AG08395 (cell line): ENCODE measurements around the gene CXCR2.
"Not testable (repeated sequence)": the region's sequence is repeated elsewhere in the genome, so short reads cannot be mapped to it uniquely, and the experiment has no call there.

ENCODE experiments used
- DNase-seq: peaks from one replicate; pipeline ENCODE4 v3.0.0; 2012; ENCODE audit warnings: mixed read lengths, low spot score

The CXCR2 gene

DNA sequence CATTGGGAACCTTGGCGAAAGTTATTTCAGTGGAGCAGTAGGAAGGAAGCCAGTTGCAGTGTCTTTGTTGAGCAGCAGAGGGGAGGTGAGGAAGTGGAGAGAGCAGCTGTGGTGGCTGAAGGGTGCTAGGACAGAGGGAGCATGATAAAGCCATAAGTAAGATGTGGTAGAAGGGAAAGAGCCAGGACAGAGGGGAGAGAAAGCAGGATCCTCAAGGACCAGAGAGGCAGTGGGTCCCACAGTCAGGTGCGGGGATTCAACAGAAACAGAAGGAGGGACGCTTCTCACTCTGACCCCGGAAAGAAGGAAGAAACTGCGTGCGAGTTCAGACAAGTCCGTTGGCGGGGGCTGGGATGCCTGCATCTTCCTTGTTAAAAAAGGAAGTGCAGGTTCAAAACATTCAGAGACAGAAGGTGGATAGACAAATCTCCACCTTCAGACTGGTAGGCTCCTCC, at the start of gene CXCR2:
TSS of gene CXCR2 (plus strand) at position 403 of the 455 bp plus-strand sequence. CDS start 8,774 bp downstream, outside the sequence.
- no peak for DNase-seq

DNA sequence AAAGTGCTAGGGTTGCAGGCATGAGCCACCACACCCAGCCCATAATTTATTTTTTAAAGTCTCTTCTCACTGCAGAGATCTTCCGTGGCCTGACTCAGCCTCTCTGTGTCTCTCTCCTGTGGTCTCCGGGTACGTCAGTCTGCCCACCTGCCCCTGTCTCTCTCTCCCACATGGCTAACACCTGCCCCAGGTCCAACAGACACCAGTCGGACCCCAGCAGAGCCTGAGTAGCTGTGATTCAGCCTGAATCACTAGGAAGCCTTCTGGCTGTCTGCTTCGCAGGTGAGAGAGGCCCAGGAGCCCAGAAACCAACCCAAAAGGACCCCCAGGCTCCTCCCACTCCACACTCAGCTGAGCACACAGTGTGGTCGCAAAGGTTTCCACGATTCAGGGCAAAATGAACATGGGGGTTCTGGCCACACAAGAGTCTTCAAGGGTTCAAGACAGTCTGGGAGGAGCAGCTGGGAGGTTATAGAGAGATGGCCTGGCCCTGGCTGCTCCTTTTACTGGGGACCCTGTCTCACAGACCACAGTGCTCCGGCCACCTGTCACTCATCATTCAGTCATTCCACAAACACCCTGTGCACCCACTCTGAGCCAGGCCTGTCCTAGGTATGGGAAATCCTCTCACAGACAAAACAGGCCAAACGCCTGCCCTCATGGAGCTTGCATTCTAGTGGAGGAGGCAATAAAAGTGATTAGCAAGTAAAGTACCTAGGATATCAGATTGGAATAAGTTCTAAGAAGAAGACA, 48.2 kb upstream of the CXCR2 start:
- DNase-seq: no peak

DNA sequence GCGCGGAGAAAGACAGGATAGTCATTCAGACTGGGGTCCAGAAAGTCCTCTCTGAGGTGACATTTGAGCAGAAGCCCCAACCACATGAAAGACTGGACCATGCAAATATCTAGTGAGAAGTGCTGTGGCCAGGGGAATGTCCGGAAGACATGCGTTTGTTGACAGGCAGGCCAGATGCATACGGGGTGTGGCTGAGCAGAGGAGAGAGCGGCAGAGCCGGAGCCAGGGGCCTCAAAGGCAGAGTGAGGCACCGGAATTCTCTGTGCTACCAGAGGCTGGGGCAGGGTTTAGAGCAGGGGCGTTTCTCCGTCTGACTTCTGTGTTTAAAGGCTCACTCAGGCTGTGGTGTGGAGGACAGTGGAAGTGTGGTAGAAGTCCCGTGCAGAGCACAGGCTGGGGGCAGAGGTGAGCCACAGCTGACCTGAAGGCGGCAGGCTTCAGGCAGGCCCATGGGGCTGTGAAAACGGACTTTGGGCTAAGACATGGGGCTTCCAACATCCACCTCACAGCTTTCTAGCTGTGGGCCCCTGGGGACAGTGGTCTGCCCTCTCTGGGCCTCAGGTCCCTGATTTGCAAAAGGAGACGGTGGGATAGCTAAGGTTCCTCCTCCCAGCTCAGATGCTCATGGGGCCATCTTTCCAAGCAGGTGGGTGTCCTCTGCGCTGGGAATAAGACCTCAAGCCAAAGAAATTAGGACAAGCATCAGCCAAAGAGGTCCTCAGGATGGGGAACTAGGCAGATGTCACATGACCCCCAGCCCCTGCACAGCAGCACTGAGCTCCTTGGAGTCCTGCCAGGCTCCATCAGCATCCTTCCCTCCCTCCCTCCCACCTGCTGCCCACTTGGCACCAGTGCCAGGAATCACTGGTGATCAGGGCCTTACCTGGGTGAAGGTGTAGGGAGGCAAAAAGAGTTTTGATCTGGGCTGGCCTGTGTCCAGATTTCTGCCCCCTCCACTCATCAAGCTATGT, 45.6 kb upstream of the CXCR2 start:
- no peak for DNase-seq

DNA sequence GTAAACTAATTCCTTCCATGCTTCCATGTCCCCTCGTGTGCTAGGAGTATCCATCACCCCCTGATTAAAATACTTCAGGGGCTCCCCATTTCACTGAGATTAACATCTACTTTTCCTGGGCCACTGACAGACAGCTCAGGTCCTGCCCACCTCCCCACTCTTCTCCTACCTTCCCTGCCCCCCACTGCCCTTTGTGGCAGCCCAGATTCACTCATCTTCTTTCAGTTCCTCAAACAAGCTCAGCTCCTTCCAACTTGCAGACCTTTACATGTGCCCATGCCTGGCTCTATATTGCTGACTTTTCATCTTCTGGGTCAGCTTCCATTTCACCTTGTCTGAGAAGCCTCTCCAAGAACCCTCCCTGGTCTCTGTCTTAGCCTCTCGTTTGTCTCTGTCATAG, 44.8 kb upstream of the CXCR2 start:
- DNase-seq: no peak

DNA sequence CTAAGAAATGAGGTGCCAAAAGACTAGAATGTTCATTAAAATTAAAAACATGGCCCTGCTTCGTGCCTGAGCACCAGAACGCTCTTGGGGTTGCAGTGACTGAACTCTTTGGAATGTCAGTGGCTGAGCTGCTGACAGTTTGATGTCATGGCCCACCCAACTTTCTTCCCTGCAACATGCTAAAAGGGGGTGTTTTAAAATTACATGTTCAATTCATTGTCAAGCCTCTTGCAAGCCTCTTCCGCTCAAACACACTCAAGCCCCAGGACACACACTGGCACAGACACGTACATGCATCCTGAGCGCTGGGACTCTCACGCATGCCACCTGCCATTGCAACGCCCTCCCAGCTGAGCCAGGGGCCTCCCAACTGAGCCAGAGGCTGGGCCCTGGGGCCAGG, 44.1 kb upstream of the CXCR2 start:
- DNase-seq: peak; percentile 95

DNA sequence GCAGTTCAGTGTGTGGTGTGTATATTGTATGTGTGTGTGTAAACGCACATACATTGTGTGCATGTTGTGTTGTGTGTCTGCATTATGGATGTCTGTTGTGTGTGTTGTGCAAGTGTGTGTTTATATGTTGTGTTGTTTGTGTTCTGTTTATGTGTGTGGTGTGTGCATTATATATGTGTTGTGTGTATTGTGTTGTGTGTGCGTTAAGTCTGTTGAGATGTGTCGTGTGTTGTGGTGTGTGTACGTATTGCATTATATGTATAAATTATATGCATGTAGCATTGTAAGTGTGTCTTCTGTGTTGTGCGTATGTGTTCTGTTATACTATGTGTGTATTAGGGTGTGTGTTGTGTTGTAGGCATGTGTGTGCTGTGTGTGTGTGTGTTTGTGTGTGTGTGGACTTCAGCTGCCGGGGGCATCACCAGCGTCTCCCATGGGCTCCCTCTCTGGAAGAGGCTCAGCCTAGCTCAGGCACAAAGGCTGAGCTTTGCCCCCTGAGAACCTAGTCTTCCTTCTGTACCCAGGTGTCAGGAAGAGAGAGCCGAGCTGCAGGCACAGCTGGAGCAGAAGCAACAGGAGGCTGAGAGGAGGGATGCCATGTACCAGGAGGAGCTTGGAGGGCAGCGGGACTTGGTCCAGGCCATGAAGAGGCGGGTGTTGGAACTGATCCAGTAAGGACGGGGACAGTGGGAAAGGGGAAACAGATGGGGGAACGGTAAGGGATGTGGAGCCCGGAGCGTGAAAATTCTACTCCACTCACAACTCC, 43.1 kb upstream of the CXCR2 start:
- DNase-seq: no peak

DNA sequence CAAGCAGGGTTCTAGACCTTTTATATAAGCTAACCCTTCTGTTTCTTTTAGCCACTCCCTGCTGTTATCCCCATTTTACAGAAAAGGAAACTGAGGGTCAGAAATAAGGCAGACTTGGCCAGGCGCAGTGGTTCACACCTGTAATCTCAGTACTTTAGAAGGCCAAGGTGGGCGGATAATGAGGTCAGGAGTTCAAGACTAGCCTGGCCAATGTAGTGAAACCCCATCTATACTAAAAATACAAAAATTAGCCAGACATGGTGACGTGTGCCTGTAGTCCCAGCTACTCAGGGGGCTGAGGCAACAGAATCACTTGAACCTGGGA, 42.5 kb upstream of the CXCR2 start:
- no peak for DNase-seq

DNA sequence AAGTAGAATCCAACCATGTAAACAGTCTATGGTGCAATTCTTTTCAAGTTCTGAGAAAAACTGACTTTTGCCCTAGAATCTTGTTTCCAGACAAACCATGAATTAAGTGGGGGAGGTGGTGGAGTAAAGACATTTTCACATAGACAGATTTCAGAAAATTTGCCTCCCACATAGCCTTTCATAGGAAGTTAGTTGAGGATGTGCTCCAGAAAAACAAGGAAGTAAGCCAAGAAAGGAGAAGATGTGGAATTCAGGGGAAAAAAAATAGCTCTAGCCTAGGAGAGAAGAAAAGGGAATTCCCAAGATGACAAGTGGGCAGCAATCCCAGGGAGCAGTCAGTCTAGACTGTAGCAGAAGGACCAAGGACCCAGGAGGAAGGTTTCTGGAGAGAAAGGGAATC, 39.4 kb upstream of the CXCR2 start:
- no peak for DNase-seq

DNA sequence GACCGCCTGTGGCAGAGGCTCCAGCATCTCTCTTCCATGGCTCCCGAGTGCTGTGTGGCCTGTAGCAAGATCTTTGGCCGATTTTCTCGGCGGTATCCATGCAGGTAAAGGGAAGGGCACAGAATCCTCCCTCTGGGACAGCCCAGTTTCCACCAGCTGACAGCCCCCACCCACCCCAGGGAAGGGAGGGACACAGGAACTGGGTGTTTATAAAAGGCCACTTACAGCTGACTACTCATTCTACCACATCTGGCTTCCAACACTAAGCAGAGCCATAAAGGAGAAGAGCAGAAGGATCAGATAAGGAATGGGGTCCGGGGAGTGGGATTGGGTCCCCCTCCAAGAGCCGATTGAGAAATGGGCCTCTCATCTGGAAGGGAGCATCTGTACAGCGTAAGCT, 36.6 kb upstream of the CXCR2 start:
- no peak for DNase-seq

DNA sequence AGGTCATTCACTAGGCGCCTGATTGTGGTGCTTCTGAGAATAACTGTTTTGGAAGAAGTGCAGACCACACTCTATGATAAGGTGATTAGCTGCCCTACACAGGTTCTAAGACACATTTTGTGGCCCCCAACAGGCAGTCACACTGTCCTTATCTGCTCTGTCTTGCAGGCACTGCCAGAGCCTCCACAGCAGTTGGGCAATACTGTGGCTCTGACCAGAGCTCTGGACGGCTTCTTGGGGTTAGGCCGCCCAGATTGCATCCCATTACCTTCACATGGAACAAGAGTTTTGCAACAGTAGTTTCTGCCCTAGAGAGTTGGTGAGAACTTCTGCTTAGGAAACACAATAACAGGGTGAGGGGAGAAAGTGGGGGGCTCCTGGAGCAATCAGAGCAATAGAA, 34.1 kb upstream of the CXCR2 start:
- DNase-seq: no peak

DNA sequence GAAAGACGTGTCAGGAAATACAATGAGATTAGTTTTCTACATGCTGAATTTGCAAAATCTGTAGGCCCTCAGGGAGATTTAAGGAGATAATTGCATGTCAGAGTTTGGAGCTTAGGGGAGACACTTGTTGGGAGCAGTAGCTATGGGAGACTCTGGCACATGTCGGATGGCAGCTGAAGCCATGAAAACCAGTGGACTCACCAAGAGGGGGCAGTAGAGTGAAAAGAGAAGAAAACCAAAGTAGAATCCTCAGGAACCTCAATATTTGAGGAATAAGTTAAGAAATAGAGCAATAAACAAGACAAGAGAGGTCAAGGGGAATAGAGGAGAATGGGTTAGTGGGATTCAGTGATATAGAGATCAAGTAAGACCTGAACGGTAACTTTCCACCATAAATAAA, 31.9 kb upstream of the CXCR2 start:
- no peak for DNase-seq

DNA sequence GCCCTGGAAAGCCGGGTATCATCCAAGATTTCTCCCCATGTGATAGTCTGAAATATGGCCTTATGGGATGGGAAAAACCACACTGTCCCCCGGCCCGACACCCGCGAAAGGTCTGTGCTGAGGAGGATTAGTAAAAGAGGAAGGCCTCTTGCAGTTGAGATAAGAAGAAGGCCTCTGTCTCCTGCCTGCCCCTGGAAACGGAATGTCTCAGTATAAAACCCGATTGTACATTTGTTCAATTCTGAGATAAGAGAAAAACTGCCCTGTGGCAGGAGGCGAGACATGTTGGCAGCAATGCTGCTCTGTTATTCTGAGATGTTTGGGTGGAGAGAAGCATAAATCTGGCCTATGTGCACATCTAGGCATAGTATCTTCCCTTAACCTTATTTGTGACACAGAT, 30.0 kb upstream of the CXCR2 start:
- DNase-seq: no peak

DNA sequence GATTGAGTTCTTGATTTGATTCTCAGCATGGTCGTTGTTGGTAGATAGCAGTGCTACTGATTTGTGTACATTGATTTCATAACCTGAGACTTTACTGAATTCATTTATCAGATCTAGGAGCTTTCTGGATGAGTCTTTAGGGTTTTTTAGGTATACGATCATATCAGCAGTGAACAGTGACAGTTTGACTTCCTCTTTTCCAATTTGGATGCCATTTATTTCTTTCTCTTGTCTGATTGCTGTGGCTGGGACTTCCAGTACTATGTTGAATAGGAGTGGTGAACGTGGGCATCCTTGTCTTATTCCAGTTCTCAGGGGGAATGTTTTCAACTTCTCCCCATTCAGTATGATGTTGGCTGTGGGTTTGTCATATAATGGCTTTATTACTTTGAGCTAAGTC, 27.9 kb upstream of the CXCR2 start:
- DNase-seq: no peak

DNA sequence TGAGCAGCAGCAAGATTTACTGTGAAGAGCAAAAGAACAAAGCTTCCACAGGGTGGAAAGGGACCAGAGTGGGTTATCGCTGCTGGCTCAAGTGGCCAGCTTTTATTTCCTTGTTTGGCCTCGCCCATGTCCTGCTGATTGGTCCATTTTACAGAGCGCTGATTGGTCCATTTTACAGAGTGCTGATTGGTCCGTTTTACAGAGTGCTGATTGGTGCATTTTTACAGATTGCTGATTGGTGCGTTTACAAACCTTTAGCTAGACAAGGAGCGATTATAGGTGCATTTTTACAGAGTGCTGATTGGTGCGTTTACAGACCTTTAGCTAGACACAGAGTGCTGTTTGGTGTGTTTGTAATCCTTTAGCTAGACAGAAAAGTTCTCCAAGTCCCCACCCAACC, 17.0 kb upstream of the CXCR2 start:
- not testable (repeated sequence) for DNase-seq

DNA sequence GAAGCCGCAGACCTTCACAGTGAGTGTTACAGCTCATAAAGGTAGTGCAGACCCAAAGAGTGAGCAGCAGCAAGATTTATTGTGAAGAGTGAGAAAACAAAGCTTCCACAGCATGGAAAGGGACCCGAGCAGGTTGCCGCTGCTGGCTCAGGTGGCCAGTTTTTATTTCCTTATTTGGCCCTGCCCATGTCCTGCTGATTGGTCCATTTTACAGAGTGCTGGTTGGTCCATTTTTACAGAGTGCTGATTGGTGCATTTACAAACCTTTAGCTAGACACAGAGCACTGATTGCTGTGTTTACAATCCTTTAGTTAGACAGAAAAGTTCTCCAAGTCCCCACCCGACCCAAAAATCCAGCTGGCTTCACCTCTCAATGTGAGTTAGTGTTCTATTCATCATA, 4.0 kb upstream of the CXCR2 start:
- not testable (repeated sequence) for DNase-seq

DNA sequence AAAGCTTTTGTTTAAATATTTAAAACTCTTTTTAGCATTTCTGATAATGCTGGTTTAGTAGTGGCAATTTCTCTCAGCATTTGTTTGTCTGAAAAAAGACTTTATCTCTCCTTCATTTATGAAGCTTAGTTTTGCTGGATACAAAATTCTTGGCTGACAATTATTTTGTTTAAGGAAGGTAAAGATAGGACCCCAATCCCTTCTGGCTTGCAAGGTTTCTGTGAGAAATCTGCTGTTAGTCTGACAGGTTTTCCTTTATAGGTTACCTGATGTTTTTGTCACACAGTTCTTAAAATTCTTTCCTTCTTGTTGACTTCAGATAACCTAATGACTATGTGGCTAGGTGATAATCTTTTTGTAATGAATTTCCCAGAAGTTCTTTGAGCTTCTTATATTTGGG, 3.5 kb upstream of the CXCR2 start:
- not testable (repeated sequence) for DNase-seq

DNA sequence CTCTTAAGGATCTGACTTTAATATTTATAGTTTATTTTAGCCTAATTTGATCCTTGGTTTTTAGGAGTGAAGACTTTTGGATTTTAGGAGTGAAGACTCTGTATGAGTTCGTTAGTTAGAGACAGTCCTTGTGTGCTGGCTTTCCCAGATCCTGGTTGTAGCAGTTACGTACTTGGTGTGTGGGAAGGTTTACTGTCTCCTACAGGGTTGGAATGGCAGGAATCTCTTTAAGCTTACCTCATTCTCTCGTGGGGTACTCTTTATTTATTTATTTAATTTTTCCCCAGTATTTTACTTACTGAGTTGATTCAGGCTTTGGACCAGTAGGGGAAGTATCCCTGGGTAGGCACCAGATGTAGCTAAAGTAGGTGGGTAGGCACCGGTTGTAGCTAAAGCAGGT, 1.8 kb upstream of the CXCR2 start:
- no peak for DNase-seq

DNA sequence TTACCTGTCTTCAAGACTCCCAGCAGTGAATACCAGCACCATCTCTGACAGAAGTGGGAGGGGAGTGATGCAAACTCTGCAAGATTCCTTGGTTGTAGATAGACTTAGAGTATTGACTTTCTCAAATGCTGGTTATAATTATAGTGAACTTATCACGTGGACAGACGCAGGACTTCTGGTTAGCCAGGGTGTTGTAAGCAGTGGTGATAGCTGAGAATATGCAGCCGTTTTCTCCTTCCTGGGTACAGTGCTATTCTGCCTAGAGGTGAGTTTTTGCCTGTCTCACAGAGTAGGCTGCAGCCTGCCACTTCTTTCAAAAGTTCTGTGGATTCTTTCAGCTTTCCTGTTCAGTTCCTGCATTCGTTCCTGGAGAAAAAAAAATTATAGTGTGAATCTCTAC, 733 bp upstream of the CXCR2 start:
- DNase-seq: no peak

DNA sequence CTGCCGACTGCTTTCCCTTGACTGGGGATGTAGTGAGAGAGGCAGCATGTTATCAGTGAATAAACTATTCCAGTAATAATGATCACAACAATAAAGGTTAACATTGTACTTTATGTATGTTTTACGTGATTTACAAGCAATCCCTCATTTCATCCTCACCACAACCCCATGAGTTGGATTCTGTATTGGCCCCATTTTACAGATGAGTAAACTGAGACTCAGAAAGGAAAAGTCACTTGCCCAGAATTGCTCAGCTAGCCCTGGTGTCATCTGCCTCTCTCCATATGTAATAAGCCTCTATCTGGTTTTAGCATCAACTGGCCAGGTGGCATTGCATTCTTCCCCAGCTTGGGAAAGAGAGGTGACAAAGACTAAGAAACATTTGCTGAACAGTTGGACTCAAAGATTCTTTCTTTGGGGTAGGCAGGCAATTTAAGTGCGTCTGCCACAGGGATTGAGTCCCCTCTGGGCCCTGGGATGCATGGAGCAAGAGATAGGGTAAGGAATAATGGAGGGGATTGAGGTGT, 2.2 kb downstream of the CXCR2 start:
- DNase-seq: no peak

DNA sequence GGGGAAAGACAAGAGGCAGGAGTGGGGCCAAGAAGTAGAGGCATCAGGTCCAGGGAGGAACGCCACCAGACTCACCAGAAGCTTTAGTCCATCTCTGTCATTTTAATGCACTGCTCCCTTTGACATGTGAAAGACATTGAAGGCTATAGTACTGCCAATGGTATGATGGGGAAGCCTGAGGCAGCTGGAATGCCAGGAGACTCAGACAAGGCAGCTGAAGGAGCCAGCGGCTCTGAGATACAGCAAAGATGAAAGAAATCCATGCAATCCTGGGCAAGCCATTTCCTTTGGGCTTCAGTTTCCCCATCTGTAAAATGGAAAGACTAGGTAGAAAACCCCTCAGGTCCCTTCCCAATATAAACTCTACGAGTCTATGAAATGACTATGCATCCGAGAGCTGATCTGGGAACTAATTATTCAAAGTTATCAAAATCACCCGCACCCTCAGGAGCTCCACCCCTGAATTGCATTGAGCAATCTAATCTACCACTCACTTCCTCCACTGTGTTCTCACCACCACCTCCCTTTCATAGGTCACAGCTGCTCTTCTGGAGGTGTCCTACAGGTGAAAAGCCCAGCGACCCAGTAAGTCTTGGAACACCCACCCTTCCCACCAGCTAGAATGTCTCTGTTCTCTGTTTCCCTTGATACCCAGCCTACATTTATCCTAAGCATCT, 3.1 kb downstream of the CXCR2 start:
- no peak for DNase-seq

DNA sequence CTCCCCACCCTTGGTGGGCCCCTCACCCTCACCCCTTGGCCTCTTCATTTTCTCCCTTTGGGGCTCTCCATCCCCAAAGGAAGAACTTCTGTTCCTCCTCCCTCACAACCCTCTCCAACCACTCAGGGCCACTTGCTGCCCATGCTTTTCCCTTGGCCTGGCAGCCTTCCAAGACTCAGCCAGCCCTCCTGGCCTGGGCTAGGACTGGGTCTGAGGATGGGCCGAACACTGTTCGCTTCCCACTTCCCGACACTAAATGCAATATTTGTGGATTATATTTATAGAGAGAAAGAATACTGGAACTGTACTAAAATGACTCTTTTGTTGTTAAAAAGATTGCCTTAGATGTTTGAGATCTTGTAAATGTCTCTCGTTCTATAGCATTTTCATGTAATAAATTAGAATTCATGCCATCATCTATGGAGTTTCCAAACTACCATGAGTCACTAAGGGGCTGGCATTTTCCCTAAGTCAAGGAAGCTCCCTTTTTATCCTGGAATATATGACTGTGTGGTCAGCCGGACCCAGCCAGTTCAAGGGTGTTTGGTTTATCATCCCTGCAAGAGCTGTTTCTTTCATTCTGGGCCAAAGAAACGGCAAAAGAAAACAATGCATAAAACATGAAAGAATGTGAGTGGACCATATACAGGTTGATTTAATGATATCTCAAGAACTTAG, 3.8 kb downstream of the CXCR2 start:
- DNase-seq: no peak
